ENCODE results near the gene CTSL.
"Not testable (repeated sequence)": the region's sequence is repeated elsewhere in the genome, so short reads cannot be mapped to it uniquely, and the experiment has no call there.

Gene CTSL

GRCh38 chr9:87725356-87725899, 491 bp upstream of the CTSL start:
- no peak for DNase-seq

- no peak for DNase-seq
These were observed 3.3 kb downstream of the CTSL start for GRCh38 chr9:87729246-87729645.

- DNase-seq = no peak
These were observed 5.4 kb downstream of the CTSL start for GRCh38 chr9:87731321-87731720.

DNA sequence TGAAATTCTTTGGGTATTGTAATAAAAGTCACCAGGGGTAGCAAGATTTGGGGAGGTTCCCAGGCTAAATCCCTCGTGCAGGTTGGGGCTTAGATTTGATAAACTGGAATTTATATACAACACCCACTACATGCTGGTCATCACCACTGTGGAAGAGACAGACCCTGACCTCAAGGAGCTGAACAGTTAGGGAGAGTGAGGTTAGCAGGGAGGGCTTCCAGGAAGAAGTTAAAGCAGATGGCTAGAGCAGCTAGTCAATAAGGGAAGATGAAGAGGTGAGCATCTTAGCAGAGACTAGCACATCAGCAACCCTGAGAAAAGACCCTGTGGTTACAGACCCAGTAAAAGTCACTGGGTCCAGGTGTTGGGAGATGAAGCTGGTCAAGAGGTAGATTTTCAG, 6.4 kb downstream of the CTSL start:
- no peak for DNase-seq

DNA sequence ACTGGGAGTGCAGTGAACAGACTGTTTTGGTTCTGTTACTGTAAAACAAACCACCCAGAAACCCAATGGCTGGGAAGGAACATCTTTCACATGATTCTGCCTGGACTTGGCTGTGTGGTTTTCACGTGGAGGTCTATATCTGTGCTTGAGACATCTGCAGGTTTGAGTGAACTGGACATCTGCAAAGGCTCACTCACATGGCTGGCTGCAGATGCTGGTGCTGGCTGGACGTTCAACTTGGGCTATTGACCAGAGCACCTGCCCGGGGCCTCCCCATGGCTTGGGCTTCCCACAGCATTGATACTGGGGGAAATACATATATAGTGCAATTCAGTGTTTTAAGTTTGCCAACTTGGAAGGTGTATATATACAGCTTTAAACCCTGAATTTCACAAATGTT, 6.8 kb downstream of the CTSL start:
- DNase-seq = no peak

DNA sequence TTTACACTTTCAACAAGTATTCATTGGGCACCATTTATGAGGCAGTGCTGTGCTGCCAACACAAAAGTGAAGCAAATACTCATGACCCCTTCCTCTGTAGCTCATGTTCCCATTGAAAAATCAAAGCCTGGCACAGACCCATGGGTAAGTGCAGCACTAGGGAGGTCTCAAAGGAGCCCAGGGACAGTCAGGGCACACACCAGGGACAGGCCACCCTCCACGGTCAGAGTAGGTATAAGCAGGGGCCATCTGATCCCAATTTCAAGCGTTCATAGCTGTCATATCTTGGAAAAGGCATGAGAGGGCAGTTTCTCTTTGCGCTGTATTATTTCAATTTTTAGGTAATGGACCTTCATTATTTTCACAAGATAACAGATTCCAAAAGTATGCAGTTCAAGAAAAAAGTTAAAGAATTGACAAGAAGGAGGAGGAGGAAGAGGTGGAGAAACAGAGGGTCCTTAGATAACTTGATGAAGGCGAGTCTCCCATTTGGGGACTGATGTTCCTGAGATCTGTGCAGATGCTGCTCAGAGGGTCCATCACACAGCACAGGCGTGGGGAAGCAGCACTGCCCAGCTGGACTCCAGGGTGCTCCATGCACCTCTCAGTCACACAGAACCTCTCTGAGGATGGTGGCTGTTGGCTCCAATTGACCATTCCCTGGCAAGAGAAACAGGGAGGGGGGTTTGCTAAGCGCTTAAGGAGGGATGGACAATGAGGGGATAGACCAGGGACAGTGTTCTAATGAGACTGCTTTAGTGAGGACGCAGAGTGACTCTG, 7.5 kb downstream of the CTSL start:
- no peak for DNase-seq

GRCh38 chr9:87734106-87734505, 8.2 kb downstream of the CTSL start:
- no peak for DNase-seq

- DNase-seq = no peak
These were observed 13.6 kb downstream of the CTSL start for GRCh38 chr9:87739546-87739945.

DNA sequence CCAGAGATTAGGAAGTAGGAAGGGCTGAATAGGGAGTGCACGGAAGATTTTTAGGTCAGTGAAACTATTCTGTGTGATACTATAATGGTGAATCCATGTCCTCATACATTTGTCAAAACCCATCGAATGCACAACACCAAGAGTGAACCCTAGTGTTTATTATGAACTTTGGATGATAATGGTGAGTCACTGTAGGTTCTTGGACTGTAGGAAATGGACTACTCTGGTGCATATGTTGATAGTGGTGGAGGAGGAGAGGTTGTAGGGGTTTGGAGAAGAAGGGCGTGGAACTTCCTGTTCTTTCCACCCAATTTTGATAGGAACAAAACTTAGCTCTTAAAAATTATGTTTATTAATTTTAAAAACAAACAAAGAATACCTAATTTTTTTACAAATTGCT, 14.3 kb downstream of the CTSL start:
- DNase-seq = no peak

DNA sequence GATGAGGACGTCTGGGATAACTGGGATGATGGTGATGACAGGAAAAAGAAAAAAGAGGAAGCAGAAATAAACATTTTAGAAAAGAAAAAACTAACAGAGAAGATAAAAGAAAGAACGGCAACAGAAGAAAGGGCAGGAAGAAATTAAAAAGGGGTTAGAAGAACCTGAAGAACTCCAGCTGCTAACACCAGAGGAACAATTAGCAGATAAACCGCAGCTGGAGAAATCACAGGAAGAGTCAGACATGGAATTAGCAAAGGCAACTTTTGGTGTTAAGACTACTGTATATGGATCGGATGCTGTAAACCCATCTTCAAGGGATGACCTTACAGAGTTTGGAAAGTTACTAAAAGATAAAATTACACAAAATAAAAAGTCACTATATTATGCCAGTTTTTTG, 15.4 kb downstream of the CTSL start:
- no peak for DNase-seq

GRCh38 chr9:87741891-87742290, 16.0 kb downstream of the CTSL start:
- DNase-seq = no peak

- no peak for DNase-seq
These were observed 17.0 kb downstream of the CTSL start for GRCh38 chr9:87742813-87743428.

- DNase-seq = not testable (repeated sequence)
These were observed 18.3 kb downstream of the CTSL start for GRCh38 chr9:87744247-87744646.

DNA sequence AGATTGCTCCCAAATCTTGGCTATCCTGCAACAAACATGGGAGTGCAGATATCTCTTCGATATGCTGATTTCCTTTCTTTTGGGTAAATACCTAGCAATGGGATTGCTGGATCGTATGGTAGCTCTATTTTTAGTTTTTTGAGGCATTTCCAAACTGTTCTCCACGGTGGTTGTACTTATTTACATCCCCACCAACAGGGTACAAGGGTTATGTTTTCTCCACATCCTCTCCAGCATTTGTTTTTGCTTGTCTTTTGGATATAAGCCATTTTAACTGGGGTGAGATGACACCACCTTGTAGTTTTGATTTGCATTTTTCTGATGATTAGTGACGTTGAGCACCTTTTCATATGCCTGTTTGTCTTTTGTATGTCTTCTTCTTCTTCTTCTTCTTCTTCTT, 20.3 kb downstream of the CTSL start:
- DNase-seq = no peak

DNA sequence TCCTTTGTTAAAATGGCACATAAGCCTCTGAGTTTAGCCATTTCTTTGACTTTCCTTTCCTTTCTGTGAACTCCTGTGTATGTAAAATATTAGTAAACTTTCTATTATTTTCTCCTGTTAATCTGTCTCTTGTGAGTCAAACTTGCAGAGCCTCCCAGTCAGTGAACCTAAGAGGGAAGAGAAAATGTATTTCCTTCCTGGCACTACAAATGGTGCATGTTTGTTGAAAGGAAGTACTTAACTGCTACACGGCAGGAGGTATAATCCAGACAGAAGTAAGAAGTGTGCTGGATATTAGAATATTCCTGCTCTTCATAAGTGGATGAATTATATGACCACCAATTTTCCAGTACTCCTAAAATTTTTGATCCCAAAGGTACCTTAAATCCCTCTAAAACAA, 23.0 kb downstream of the CTSL start:
- DNase-seq = no peak

- no peak for DNase-seq
These were observed 23.6 kb downstream of the CTSL start for GRCh38 chr9:87749335-87750035.

DNA sequence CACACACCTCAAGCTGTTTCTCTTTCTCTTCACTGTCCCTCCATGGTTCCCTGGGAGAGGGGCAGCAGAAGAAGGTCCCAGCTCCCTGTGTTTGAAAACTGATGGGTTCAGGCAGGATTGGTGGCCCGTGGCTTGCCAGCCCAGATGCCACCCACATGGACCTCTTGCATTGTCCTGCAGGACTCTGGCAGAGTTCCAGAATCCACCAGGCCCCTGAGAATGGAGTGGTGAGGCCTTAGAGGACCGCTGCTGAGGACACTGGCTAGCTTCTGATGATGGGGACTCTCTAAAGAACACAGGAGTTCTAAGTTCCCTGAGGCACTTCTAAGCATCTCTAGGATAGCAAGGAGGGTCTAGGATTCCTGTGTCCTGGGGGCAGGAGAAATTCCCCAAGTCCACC, 24.8 kb downstream of the CTSL start:
- DNase-seq = no peak

GRCh38 chr9:87751423-87751822, 25.5 kb downstream of the CTSL start:
- no peak for DNase-seq

DNA sequence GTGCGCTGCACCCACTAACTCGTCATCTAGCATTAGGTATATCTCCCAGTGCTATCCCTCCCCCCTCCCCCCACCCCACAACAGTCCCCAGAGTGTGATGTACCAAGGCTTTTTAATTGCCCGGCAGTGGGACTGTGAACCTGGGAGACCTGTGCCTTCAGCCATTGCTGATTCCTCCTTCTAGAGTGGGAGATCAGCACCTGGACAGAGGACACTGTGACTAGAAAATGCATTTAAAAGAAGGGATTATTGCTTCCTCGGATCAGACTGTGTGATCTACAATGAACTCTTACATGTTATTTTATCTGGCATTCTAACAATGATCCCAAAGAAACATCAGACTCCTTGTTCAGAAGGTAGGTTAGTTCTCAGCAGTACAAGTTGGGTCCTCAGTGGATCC, 25.9 kb downstream of the CTSL start:
- DNase-seq = no peak

DNA sequence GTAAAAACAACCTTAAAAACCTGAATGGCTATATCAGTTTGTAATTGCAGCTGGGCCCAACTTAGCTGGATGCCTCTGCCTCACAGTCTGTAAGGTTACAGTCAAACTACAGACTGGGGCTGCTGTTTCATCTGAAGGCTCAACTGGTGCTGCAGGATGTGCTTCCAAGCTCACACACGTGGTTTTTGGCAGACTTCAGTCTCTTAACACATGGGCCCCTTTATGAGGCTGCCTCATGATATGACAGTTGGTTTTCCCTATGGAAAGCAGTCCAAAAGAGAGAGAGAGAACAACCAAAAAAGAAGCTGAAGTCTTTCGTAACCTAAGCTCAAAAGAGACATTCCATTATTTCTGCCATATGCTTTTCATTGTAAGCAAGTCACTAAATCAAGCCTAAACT, 27.4 kb downstream of the CTSL start:
- no peak for DNase-seq

DNA sequence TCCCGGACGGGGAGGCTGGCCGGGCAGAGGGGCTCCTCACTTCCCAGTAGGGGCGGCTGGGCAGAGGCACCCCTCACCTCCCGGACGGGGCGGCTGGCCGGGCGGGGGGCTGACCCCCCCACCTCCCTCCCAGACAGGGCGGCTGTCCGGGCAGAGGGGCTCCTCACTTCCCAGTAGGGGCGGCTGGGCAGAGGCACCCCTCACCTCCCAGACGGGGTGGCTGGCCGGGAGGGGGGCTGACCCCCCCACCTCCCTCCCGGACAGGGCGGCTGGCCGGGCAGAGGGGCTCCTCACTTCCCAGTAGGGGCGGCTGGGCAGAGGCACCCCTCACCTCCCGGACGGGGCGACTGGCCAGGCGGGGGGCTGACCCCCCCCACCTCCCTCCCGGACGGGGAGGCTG, 32.4 kb downstream of the CTSL start:
- DNase-seq = not testable (repeated sequence)

DNA sequence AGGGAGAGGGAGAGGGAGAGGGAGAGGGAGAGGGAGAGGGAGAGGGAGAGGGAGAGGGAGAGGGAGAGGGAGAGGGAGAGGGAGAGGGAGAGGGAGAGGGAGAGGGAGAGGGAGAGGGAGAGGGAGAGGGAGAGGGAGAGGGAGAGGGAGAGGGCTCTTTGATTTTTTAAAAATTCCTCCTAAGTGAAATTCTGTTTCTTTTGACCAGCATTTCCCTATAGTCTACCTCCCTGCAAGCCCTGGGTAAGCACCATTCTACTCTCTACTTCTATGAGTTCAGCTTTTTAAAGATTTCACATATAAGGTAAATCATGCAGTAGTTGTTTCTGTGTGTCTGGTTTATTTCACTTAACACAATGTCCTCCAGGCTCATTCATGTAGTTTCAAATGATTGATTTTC, 34.1 kb downstream of the CTSL start:
- not testable (repeated sequence) for DNase-seq

DNA sequence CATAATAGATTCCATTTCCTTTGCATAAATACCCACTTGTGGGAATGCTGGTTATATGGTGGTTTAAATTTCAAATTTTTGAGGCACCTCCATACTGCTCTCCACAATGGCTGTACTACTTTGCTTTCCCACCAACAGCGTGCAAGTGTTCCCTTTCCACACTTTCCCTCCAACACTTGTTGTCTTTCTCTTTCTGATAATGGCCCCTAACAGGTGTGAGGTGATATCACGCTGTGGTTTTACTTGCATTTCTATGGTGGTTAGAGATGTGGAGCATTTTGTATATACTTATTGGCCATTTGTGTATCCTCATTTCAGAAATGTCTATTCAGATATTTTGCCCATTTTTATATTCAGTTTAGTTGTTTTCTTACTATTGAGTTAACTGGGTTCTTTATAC, 34.6 kb downstream of the CTSL start:
- no peak for DNase-seq

- DNase-seq = no peak
These were observed 37.4 kb downstream of the CTSL start for GRCh38 chr9:87763286-87763685.
